ENCODE measurements around the gene SLTM.

SLTM gene

GRCh38 chr15:58830556-58830955 lies 102.9 kb downstream of the SLTM start:
- no peak overlapping the region for H3K27ac ChIP-seq
- peaks cover 11% of the 10 kb centered on the region for H3K36me3 ChIP-seq
- no peak for TF ChIP-seq CTCF (IDR thresholded peaks at IDR 0.05; ENCODE audit: low read depth, low read length)
- no peaks in the 10 kb centered on the region for H3K9me3 ChIP-seq (ENCODE audit: severe bottlenecking)
- no peak for DNase-seq
- H3K4me3 ChIP-seq (ENCODE audit: low read depth, low read length), result no peak overlapping the region
- no peaks in the 10 kb centered on the region for H3K27me3 ChIP-seq (ENCODE audit: insufficient read depth, low read depth, severe bottlenecking)
